ENCODE measurements around the gene CRY1.

CRY1 gene

GRCh38 chr12:106978035-106978800 is 115.1 kb downstream of the CRY1 start:
- no peak overlapping the region for H3K27ac ChIP-seq (ENCODE audit: low read depth, low read length)
- no peaks in the 10 kb centered on the region for H3K9me3 ChIP-seq (ENCODE audit: insufficient read depth, low read depth, low read length)
- WGBS, result 95% methylated on average over 9 of the region's 9 CpGs
- no peak overlapping the region for H3K9ac ChIP-seq (ENCODE audit: low read depth, low read length)
- no peaks in the 10 kb centered on the region for H3K4me1 ChIP-seq (ENCODE audit: insufficient read depth, low read length)
- H3K36me3 ChIP-seq (ENCODE audit: insufficient read depth, low read length), result no peaks in the 10 kb centered on the region; the same call in 1 of the 2 replicates
- H3K27me3 ChIP-seq (ENCODE audit: insufficient read depth, low read length), result no peaks in the 10 kb centered on the region
- no peak overlapping the region for H3K4me3 ChIP-seq (ENCODE audit: low read length)

DNA sequence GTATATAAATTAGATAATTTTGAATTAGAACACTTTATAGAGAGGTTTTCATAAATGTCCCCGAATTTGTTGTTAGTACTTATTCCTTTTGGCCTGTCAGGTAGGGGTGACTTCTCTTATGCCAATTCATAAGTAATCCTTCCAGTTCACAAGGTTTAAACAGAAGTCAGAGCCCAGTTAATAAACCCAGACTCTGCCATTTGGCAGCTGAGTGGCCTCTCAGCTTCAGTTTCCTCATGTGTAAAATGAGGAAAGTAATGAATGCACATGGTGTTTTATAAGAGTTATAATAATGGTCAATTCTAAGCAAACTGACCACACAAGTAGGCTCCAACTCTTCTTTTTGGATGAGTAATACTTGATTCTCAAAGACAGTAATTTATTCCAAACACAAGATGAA is 116.7 kb downstream of the CRY1 start:
- Histone ChIP-seq H3K27ac (ENCODE audit: low read depth, low read length) (no peak overlapping the region), H3K36me3 (ENCODE audit: insufficient read depth, low read length) (peaks cover 8% of the 10 kb centered on the region), H3K27me3 (ENCODE audit: insufficient read depth, low read length) (no peaks in the 10 kb centered on the region), H3K9me3 (ENCODE audit: insufficient read depth, low read depth, low read length) (no peaks in the 10 kb centered on the region), H3K4me3 (ENCODE audit: low read length) (no peak overlapping the region), H3K4me1 (ENCODE audit: insufficient read depth, low read length) (no peaks in the 10 kb centered on the region), H3K9ac (ENCODE audit: low read depth, low read length) (no peak overlapping the region)
- WGBS, result 100% methylated on average over 1 of the region's 1 CpG

DNA sequence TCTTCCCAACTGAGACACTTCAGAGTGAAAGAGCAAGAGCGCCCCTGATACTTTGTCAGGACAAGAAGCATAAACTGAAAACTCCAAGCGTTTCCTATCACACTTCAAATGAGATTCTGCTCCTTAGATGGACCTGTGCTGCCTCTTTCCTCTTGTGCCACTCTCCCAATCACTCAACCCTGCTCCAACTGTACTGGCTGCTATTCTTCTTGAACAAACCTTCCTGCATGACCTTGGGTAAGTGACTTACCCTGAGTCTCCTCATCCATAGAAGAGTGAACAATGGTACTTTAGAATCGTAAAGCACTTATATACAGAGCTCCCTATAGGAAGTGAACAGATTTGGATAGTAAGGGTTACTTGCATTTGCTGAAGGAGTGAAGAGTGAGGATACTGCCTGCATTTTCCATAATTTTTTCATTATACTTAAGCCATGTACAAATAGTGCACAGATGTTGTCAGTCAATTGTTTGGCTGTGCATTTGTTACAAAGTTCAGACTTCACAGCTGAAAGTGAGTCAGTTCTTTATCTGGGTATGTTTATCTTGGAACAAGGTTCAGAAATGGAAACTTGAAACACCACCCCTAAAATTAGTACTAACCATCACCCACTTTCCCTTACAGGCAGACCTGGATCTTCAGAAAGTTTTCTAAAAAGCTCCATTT is 117.2 kb downstream of the CRY1 start:
- no peaks in the 10 kb centered on the region for H3K9me3 ChIP-seq (ENCODE audit: insufficient read depth, low read depth, low read length)
- no peak overlapping the region for H3K9ac ChIP-seq (ENCODE audit: low read depth, low read length)
- no peaks in the 10 kb centered on the region for H3K27me3 ChIP-seq (ENCODE audit: insufficient read depth, low read length)
- WGBS, result 86% methylated on average over 3 of the region's 3 CpGs
- H3K36me3 ChIP-seq (ENCODE audit: insufficient read depth, low read length), result peaks cover 13% of the 10 kb centered on the region
- H3K4me1 ChIP-seq (ENCODE audit: insufficient read depth, low read length), result no peaks in the 10 kb centered on the region
- no peak overlapping the region for H3K4me3 ChIP-seq (ENCODE audit: low read length)
- H3K27ac ChIP-seq (ENCODE audit: low read depth, low read length), result no peak overlapping the region

DNA sequence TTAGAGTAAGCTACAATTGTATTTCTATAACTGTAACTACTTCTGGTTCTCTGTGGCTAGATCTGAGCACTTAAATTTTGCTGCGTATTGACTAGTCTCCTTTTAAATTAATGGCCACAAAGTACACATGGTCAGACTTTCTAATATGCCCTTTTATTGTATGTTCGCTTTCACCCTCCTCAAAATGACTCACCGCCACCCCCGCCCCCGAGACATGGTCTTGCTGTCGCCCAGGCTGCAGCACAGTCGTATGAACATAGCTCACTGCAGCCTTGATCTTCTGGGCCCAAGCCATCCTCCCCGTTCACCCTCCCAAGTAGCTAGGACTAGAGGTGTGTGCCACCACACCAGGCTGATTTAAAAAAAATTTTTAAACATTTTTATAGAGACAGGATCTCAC is 118.3 kb downstream of the CRY1 start:
- Histone ChIP-seq H3K36me3 (ENCODE audit: insufficient read depth, low read length) (peaks cover 23% of the 10 kb centered on the region), H3K27me3 (ENCODE audit: insufficient read depth, low read length) (no peaks in the 10 kb centered on the region), H3K4me1 (ENCODE audit: insufficient read depth, low read length) (no peaks in the 10 kb centered on the region), H3K9me3 (ENCODE audit: insufficient read depth, low read depth, low read length) (no peaks in the 10 kb centered on the region), H3K9ac (ENCODE audit: low read depth, low read length) (no peak overlapping the region), H3K27ac (ENCODE audit: low read depth, low read length) (no peak overlapping the region), H3K4me3 (ENCODE audit: low read length) (no peak overlapping the region)
- WGBS, result 96% methylated on average over 8 of the region's 8 CpGs

DNA sequence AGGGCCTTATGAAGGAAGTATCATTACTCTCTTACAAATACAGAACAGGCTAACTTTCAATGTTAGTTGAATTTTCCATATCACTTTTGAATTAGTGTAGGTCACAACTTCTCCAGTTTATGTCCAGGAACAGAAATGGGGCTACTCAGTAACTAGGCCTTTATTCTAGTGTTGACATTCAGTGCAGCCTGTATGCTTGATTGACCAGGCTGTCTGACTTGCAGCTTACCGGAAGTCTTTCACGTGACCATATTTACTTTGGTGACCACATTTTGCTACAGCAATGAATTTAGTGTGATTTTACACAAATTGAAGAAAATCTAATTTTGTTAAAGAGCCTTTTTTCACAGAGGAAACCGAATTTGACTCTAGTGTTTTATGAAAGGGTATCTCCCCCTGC is 118.8 kb downstream of the CRY1 start:
- Histone ChIP-seq H3K27ac (ENCODE audit: low read depth, low read length) (no peak overlapping the region), H3K4me3 (ENCODE audit: low read length) (no peak overlapping the region), H3K9me3 (ENCODE audit: insufficient read depth, low read depth, low read length) (no peaks in the 10 kb centered on the region), H3K27me3 (ENCODE audit: insufficient read depth, low read length) (no peaks in the 10 kb centered on the region), H3K9ac (ENCODE audit: low read depth, low read length) (no peak overlapping the region), H3K4me1 (ENCODE audit: insufficient read depth, low read length) (no peaks in the 10 kb centered on the region), H3K36me3 (ENCODE audit: insufficient read depth, low read length) (peaks cover 27% of the 10 kb centered on the region)
- 98% methylated on average over 3 of the region's 3 CpGs for WGBS

DNA sequence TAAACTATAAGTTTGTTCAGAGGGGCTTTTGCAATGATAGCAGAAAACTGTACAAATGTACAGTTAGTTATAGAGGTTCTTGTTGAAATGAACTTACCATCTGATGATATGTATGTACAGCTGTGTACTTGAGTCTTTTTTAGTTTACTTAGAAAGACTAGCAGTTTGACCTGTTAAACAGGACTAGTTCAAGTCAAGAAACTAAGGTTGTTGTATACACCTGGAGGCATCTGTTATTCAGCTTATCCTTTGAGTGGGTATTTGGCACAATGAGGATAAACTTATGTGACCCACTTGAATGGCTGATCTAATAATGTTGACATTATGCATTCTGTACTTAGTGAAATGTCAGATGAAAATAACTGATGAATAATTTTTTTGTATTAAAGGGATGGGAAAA is 119.8 kb downstream of the CRY1 start:
- no peak overlapping the region for H3K27ac ChIP-seq (ENCODE audit: low read depth, low read length)
- H3K4me3 ChIP-seq (ENCODE audit: low read length), result no peak overlapping the region
- H3K9me3 ChIP-seq (ENCODE audit: insufficient read depth, low read depth, low read length), result no peaks in the 10 kb centered on the region
- H3K9ac ChIP-seq (ENCODE audit: low read depth, low read length), result no peak overlapping the region
- peaks cover 34% of the 10 kb centered on the region for H3K36me3 ChIP-seq (ENCODE audit: insufficient read depth, low read length)
- H3K4me1 ChIP-seq (ENCODE audit: insufficient read depth, low read length), result no peaks in the 10 kb centered on the region
- H3K27me3 ChIP-seq (ENCODE audit: insufficient read depth, low read length), result no peaks in the 10 kb centered on the region

GRCh38 chr12:106971065-106971464 is 122.3 kb downstream of the CRY1 start:
- no peak overlapping the region for H3K4me3 ChIP-seq (ENCODE audit: low read length)
- H3K4me1 ChIP-seq (ENCODE audit: insufficient read depth, low read length), result no peaks in the 10 kb centered on the region
- H3K27me3 ChIP-seq (ENCODE audit: insufficient read depth, low read length), result no peaks in the 10 kb centered on the region
- H3K9me3 ChIP-seq (ENCODE audit: insufficient read depth, low read depth, low read length), result no peaks in the 10 kb centered on the region
- no peak overlapping the region for H3K9ac ChIP-seq (ENCODE audit: low read depth, low read length)
- WGBS, result 96% methylated on average over 2 of the region's 2 CpGs
- H3K27ac ChIP-seq (ENCODE audit: low read depth, low read length), result no peak overlapping the region
- peaks cover 55% of the 10 kb centered on the region for H3K36me3 ChIP-seq (ENCODE audit: insufficient read depth, low read length)

DNA sequence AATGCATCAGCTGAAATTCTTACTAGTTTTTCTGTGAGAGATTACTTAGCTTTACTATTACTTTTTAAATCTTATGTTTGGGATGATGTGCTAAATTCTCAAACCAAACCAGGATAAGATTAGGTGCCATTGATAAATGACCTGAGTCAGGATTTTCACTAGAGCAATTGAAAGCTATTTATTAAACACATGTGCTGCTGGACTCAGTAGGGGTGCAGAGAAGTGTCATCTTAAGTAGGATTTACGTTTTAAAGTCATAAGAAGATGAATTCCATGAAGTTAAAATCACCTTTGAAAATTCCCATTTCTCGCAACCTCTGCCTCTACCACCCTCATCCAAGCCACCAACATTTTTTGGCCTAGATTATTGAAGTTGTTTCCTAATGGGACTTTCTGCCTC is 128.8 kb downstream of the CRY1 start:
- WGBS, result 91% methylated on average over 2 of the region's 2 CpGs

GRCh38 chr12:106962286-106962685 is 131.1 kb downstream of the CRY1 start:
- Histone ChIP-seq H3K36me3 (ENCODE audit: insufficient read depth, low read length) (peaks cover 10% of the 10 kb centered on the region), H3K27ac (ENCODE audit: low read depth, low read length) (no peak overlapping the region), H3K4me1 (ENCODE audit: insufficient read depth, low read length) (peaks cover 3% of the 10 kb centered on the region; the same call in 1 of the 2 replicates), H3K27me3 (ENCODE audit: insufficient read depth, low read length) (no peaks in the 10 kb centered on the region), H3K9ac (ENCODE audit: low read depth, low read length) (no peak overlapping the region), H3K4me3 (ENCODE audit: low read length) (no peak overlapping the region), H3K9me3 (ENCODE audit: insufficient read depth, low read depth, low read length) (no peaks in the 10 kb centered on the region)
- WGBS, result 95% methylated on average over 3 of the region's 3 CpGs

More for the DNA sequence above, 128.8 kb downstream of the CRY1 start:
- no peak overlapping the region for H3K4me3 ChIP-seq (ENCODE audit: low read length)
- no peak overlapping the region for H3K9ac ChIP-seq (ENCODE audit: low read depth, low read length)
- peaks cover 29% of the 10 kb centered on the region for H3K36me3 ChIP-seq (ENCODE audit: insufficient read depth, low read length)
- no peaks in the 10 kb centered on the region for H3K27me3 ChIP-seq (ENCODE audit: insufficient read depth, low read length)
- H3K4me1 ChIP-seq (ENCODE audit: insufficient read depth, low read length), result no peaks in the 10 kb centered on the region
- no peaks in the 10 kb centered on the region for H3K9me3 ChIP-seq (ENCODE audit: insufficient read depth, low read depth, low read length)
- H3K27ac ChIP-seq (ENCODE audit: low read depth, low read length), result no peak overlapping the region

GRCh38 chr12:106960443-106960842 is 132.9 kb downstream of the CRY1 start:
- Histone ChIP-seq H3K4me1 (ENCODE audit: insufficient read depth, low read length) (peaks cover 5% of the 10 kb centered on the region; the same call in 1 of the 2 replicates), H3K36me3 (ENCODE audit: insufficient read depth, low read length) (0 out of 2 replicates have a peak, but pooled peaks cover 2% of the 10 kb centered on the region), H3K27me3 (ENCODE audit: insufficient read depth, low read length) (no peaks in the 10 kb centered on the region), H3K27ac (ENCODE audit: low read depth, low read length) (no peak overlapping the region), H3K9ac (ENCODE audit: low read depth, low read length) (no peak overlapping the region), H3K9me3 (ENCODE audit: insufficient read depth, low read depth, low read length) (no peaks in the 10 kb centered on the region), H3K4me3 (ENCODE audit: low read length) (no peak overlapping the region)
- WGBS, result 100% methylated on average over 3 of the region's 3 CpGs

- Histone ChIP-seq H3K9ac (ENCODE audit: low read depth, low read length) (no peak overlapping the region), H3K9me3 (ENCODE audit: insufficient read depth, low read depth, low read length) (no peaks in the 10 kb centered on the region), H3K36me3 (ENCODE audit: insufficient read depth, low read length) (0 out of 2 replicates have a peak, but pooled peaks cover 2% of the 10 kb centered on the region), H3K4me1 (ENCODE audit: insufficient read depth, low read length) (peaks cover 5% of the 10 kb centered on the region; the same call in 1 of the 2 replicates), H3K27ac (ENCODE audit: low read depth, low read length) (no peak overlapping the region), H3K27me3 (ENCODE audit: insufficient read depth, low read length) (peaks cover 11% of the 10 kb centered on the region), H3K4me3 (ENCODE audit: low read length) (peak overlapping the region; percentile 94)
- 83% methylated on average over 1 of the region's 1 CpG for WGBS
These were observed 135.8 kb downstream of the CRY1 start for GRCh38 chr12:106957583-106957982.

Data from HUES64 (cell line).